HepG2 (cell line): ENCODE data around the gene HSF4. TPM values are rescaled to one million over a fixed set of nuclear protein-coding genes. Genes with fewer than 3 reads are reported as not detected.

Experiments used
- BRCA1 ChIP-seq: sonication (generic); formaldehyde crosslinking; IDR thresholded peaks from 2 replicates; pipeline ENCODE4 v1.4.0; 2020; ENCODE audit warnings: missing genetic modification reagents
- DDIT3 ChIP-seq: sonication (generic); formaldehyde crosslinking; IDR thresholded peaks from 2 replicates; pipeline ENCODE4 v1.4.0; 2020; ENCODE audit warnings: mild to moderate bottlenecking, missing genetic modification reagents
- DNMT3B ChIP-seq: conservative IDR thresholded peaks from 2 replicates; pipeline ENCODE4 v1.6.1; 2016; ENCODE audit warnings: missing biosample characterization, control low read depth
- GATAD2A ChIP-seq: IDR thresholded peaks from 2 replicates; pipeline ENCODE4 v1.6.1; 2016
- HNRNPK ChIP-seq: fragments of 200-400 bp; formaldehyde crosslinking; IDR thresholded peaks from 2 replicates; pipeline ENCODE4 v1.6.1; 2018; ENCODE audit warnings: low read length, low read depth, moderate library complexity, mild to moderate bottlenecking; ENCODE audit not compliant: poor library complexity, severe bottlenecking
- MIER3 ChIP-seq: IDR thresholded peaks from 2 replicates; pipeline ENCODE4 v1.6.1; 2016; ENCODE audit warnings: missing compliant biosample characterization, borderline replicate concordance
- SRSF9 ChIP-seq: fragments of 200-400 bp; formaldehyde crosslinking; IDR thresholded peaks from 2 replicates; pipeline ENCODE4 v1.6.1; 2018; ENCODE audit warnings: borderline replicate concordance, mild to moderate bottlenecking, low read depth, low read length; ENCODE audit not compliant: insufficient read depth, poor library complexity, severe bottlenecking
- STAT5B ChIP-seq: sonication (generic); formaldehyde crosslinking; IDR thresholded peaks from 2 replicates; pipeline ENCODE4 v1.4.0; 2020; ENCODE audit warnings: missing genetic modification reagents
- TGIF2 ChIP-seq: IDR thresholded peaks from 2 replicates; pipeline ENCODE4 v1.6.1; 2016; ENCODE audit warnings: control low read depth, missing compliant biosample characterization
- TRIM22 ChIP-seq: fragments of 450-650 bp; IDR thresholded peaks from 2 replicates; pipeline ENCODE4 v1.6.1; 2017
- ZBTB14 ChIP-seq: sonication (generic); formaldehyde crosslinking; IDR thresholded peaks from 2 replicates; pipeline ENCODE4 v1.4.0; 2020; ENCODE audit warnings: missing genetic modification reagents
- ZNF337 ChIP-seq: sonication (generic); formaldehyde crosslinking; IDR thresholded peaks from 2 replicates; pipeline ENCODE4 v1.5.1; 2020; ENCODE audit warnings: missing genetic modification reagents, low read depth, mild to moderate bottlenecking, borderline replicate concordance
- ZNF512B ChIP-seq: sonication (generic); formaldehyde crosslinking; IDR thresholded peaks from 2 replicates; pipeline ENCODE4 v1.5.1; 2020; ENCODE audit warnings: missing genetic modification reagents, mild to moderate bottlenecking, borderline replicate concordance
- ZNF546 ChIP-seq: sonication (generic); formaldehyde crosslinking; conservative IDR thresholded peaks from 2 replicates; pipeline ENCODE4 v1.8.1; 2023; ENCODE audit warnings: mild to moderate bottlenecking, missing genetic modification reagents
- ZNF550 ChIP-seq: sonication (generic); formaldehyde crosslinking; IDR thresholded peaks from 2 replicates; pipeline ENCODE4 v1.4.0; 2020; ENCODE audit warnings: mild to moderate bottlenecking, missing genetic modification reagents, borderline replicate concordance
- ZNF574 ChIP-seq: sonication (generic); formaldehyde crosslinking; IDR thresholded peaks from 2 replicates; pipeline ENCODE4 v1.4.0; 2020; ENCODE audit warnings: missing genetic modification reagents
- ZNF597 ChIP-seq: sonication (generic); formaldehyde crosslinking; IDR thresholded peaks from 2 replicates; pipeline ENCODE4 v1.5.0; 2020; ENCODE audit warnings: missing genetic modification reagents
- polyA plus RNA-seq, 8 experiments: library from polyadenylated mRNA; depleted of rRNA in 3 of 8; stranded (reverse) in 7 of 8; unstranded in 1 of 8; fragments of >200 nt; fragmentation: Illumina TruSeq in 4 of 8; extraction: Trizol in 4 of 8; gene quantifications; 2 replicates each; pipeline versions ENCODE4 v1.2.1 to v1.2.3, GENCODE V29; 2011 to 2016; ENCODE audit warnings: low read depth in 4 of 8, missing spikeins in 1 of 8, mixed read lengths in 1 of 8; ENCODE audit not compliant: insufficient read depth in 1 of 8
- total RNA-seq, 5 experiments: library from RNA; depleted of rRNA; stranded (reverse); fragments of >200 nt; fragmentation: Illumina TruSeq; extraction: Trizol; gene quantifications; 2 replicates each; pipeline ENCODE4 v1.2.3, GENCODE V29; 2016; ENCODE audit warnings: low read depth in 1 of 5

Gene HSF4
- total and polyA plus RNA-seq, 2 of the 13 experiments (the other 11 are each of a cell fraction or from before 2014, with no cell fraction given) = 3.5 to 16.9 TPM

- TF ChIP-seq ZNF597 (CRISPR knock-in tag) = no peak
- 0 out of 2 replicates have a peak, but pooled peaks have one; percentile 8 for TF ChIP-seq MIER3
- no peak for TF ChIP-seq GATAD2A (CRISPR knock-in tag)
- no peak for TF ChIP-seq BRCA1 (CRISPR knock-in tag)
- no peak for TF ChIP-seq DDIT3 (CRISPR knock-in tag)
- TF ChIP-seq HNRNPK = no peak
- peak; percentile 37; the same call in 1 of the 2 replicates for TF ChIP-seq TGIF2 (CRISPR knock-in tag)
- TF ChIP-seq ZNF574 = no peak; the same call in 1 of the 2 replicates
- no peak for TF ChIP-seq STAT5B (CRISPR knock-in tag)
- TF ChIP-seq SRSF9 = no peak
- no peak for TF ChIP-seq ZNF546 (CRISPR knock-in tag)
- TF ChIP-seq ZNF337 (CRISPR knock-in tag) = no peak
- no peak for TF ChIP-seq TRIM22
- peak; percentile 50; the same call in 1 of the 2 replicates for TF ChIP-seq ZNF550 (CRISPR knock-in tag)
- TF ChIP-seq DNMT3B (CRISPR knock-in tag) = no peak
- TF ChIP-seq ZNF512B = no peak
- TF ChIP-seq ZBTB14 (CRISPR knock-in tag) = no peak
Measured at GRCh38 chr16:67158637-67159600, 5.6 kb upstream of the HSF4 start (continued).
